Liver (tissue), 3 donors: ENCODE data around the gene MYOZ2.

ENCODE experiments used
- EGR1 ChIP-seq, 2 donors: IDR thresholded peaks; 2 replicates each; pipeline ENCODE4 v1.6.1; 2016 to 2018; ENCODE audit warnings: antibody characterized with exemption in 2 of 2, low read depth in 2 of 2
- FOXA1 ChIP-seq: IDR thresholded peaks from 2 replicates; pipeline ENCODE4 v1.6.1; 2016; ENCODE audit warnings: antibody characterized with exemption
- GABPA ChIP-seq, 2 donors: IDR thresholded peaks in 1 of 2; conservative IDR thresholded peaks in 1 of 2; 2 replicates each; pipeline ENCODE4 v1.6.1; 2016; ENCODE audit warnings: antibody characterized with exemption in 2 of 2, mild to moderate bottlenecking in 1 of 2, moderate library complexity in 1 of 2
- JUND ChIP-seq, 2 donors: IDR thresholded peaks; 2 replicates each; pipeline ENCODE4 v1.6.1; 2016; ENCODE audit warnings: antibody characterized with exemption in 2 of 2
- RAD21 ChIP-seq, 2 donors: IDR thresholded peaks; 2 replicates each; pipeline ENCODE4 v1.6.1; 2016; ENCODE audit warnings: antibody characterized with exemption in 2 of 2, mild to moderate bottlenecking in 2 of 2
- RXRA ChIP-seq, 2 donors: IDR thresholded peaks; 2 replicates each; pipeline ENCODE4 v1.6.1; 2017 to 2018; ENCODE audit warnings: antibody characterized with exemption in 2 of 2, mild to moderate bottlenecking in 1 of 2
- SP1 ChIP-seq: IDR thresholded peaks from 2 replicates; pipeline ENCODE4 v1.6.1; 2018; ENCODE audit warnings: antibody characterized with exemption, mild to moderate bottlenecking
- TAF1 ChIP-seq: conservative IDR thresholded peaks from 2 replicates; pipeline ENCODE4 v1.6.1; 2016; ENCODE audit warnings: antibody characterized with exemption, mild to moderate bottlenecking
- TF ChIP-seq, protein P1 (sequence below): fragments of 150-350 bp; IDR thresholded peaks from 2 replicates; pipeline ENCODE4 v1.5.1; 2017; ENCODE audit warnings: improper control_type of control experiment, low read depth, low read length; ENCODE audit not compliant: missing input control
- TF ChIP-seq, protein P2 (sequence below): IDR thresholded peaks from 2 replicates; pipeline ENCODE4 v1.6.1; 2016; ENCODE audit warnings: antibody characterized with exemption, mild to moderate bottlenecking
- TF ChIP-seq, protein P3 (sequence below): IDR thresholded peaks from 2 replicates; pipeline ENCODE4 v1.6.1; 2016; ENCODE audit warnings: antibody characterized with exemption
- TF ChIP-seq, protein P4 (sequence below): IDR thresholded peaks from 2 replicates; pipeline ENCODE4 v1.6.1; 2016; ENCODE audit warnings: antibody characterized with exemption
- TF ChIP-seq, protein P5 (sequence below): IDR thresholded peaks from 2 replicates; pipeline ENCODE4 v1.6.1; 2016; ENCODE audit warnings: antibody characterized with exemption
- donor health status: healthy.
- donor health status: healthy.

DNA sequence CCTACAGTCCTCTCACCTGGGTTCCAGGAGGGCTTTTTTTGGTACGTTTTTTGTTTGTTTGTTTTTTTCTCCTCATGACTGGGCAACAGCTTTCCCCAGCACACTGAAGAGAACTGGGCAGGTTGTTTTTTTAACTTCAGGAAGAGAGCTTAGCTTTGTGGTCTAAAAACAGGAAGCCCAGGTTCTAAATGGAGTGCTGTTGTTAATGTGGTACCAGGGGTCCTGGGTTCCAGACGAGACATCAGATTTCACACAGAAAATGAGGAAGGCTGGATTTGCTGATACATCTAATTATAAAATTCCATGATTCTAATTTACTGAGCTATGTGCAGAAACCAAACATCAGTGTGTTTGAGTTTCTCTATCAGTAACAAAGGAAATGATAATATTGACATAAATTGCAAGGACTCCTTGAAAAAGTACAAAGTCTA lies 4.2 kb downstream of the MYOZ2 start:
- TF ChIP-seq, protein P1, sequence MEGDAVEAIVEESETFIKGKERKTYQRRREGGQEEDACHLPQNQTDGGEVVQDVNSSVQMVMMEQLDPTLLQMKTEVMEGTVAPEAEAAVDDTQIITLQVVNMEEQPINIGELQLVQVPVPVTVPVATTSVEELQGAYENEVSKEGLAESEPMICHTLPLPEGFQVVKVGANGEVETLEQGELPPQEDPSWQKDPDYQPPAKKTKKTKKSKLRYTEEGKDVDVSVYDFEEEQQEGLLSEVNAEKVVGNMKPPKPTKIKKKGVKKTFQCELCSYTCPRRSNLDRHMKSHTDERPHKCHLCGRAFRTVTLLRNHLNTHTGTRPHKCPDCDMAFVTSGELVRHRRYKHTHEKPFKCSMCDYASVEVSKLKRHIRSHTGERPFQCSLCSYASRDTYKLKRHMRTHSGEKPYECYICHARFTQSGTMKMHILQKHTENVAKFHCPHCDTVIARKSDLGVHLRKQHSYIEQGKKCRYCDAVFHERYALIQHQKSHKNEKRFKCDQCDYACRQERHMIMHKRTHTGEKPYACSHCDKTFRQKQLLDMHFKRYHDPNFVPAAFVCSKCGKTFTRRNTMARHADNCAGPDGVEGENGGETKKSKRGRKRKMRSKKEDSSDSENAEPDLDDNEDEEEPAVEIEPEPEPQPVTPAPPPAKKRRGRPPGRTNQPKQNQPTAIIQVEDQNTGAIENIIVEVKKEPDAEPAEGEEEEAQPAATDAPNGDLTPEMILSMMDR: no peak
- no peak for TF ChIP-seq RAD21 (IDR thresholded peaks at IDR 0.05)
- TF ChIP-seq TAF1: no peak
- no peak for TF ChIP-seq FOXA1
- TF ChIP-seq, protein P2, sequence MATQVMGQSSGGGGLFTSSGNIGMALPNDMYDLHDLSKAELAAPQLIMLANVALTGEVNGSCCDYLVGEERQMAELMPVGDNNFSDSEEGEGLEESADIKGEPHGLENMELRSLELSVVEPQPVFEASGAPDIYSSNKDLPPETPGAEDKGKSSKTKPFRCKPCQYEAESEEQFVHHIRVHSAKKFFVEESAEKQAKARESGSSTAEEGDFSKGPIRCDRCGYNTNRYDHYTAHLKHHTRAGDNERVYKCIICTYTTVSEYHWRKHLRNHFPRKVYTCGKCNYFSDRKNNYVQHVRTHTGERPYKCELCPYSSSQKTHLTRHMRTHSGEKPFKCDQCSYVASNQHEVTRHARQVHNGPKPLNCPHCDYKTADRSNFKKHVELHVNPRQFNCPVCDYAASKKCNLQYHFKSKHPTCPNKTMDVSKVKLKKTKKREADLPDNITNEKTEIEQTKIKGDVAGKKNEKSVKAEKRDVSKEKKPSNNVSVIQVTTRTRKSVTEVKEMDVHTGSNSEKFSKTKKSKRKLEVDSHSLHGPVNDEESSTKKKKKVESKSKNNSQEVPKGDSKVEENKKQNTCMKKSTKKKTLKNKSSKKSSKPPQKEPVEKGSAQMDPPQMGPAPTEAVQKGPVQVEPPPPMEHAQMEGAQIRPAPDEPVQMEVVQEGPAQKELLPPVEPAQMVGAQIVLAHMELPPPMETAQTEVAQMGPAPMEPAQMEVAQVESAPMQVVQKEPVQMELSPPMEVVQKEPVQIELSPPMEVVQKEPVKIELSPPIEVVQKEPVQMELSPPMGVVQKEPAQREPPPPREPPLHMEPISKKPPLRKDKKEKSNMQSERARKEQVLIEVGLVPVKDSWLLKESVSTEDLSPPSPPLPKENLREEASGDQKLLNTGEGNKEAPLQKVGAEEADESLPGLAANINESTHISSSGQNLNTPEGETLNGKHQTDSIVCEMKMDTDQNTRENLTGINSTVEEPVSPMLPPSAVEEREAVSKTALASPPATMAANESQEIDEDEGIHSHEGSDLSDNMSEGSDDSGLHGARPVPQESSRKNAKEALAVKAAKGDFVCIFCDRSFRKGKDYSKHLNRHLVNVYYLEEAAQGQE: no peak
- TF ChIP-seq RXRA (IDR thresholded peaks at IDR 0.05): no peak
- TF ChIP-seq SP1: no peak
- no peak for TF ChIP-seq EGR1 (IDR thresholded peaks at IDR 0.05; ENCODE audit: low read depth in 2 of 2)
- TF ChIP-seq, protein P3, sequence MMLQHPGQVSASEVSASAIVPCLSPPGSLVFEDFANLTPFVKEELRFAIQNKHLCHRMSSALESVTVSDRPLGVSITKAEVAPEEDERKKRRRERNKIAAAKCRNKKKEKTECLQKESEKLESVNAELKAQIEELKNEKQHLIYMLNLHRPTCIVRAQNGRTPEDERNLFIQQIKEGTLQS: no peak
- TF ChIP-seq JUND (IDR thresholded peaks at IDR 0.05): no peak
- no peak for TF ChIP-seq GABPA (IDR thresholded peaks at IDR 0.05 in 1 of 2, conservative IDR thresholded peaks at IDR 0.05 in 1 of 2)
- TF ChIP-seq, protein P4, sequence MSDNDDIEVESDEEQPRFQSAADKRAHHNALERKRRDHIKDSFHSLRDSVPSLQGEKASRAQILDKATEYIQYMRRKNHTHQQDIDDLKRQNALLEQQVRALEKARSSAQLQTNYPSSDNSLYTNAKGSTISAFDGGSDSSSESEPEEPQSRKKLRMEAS: no peak
- TF ChIP-seq, protein P5, sequence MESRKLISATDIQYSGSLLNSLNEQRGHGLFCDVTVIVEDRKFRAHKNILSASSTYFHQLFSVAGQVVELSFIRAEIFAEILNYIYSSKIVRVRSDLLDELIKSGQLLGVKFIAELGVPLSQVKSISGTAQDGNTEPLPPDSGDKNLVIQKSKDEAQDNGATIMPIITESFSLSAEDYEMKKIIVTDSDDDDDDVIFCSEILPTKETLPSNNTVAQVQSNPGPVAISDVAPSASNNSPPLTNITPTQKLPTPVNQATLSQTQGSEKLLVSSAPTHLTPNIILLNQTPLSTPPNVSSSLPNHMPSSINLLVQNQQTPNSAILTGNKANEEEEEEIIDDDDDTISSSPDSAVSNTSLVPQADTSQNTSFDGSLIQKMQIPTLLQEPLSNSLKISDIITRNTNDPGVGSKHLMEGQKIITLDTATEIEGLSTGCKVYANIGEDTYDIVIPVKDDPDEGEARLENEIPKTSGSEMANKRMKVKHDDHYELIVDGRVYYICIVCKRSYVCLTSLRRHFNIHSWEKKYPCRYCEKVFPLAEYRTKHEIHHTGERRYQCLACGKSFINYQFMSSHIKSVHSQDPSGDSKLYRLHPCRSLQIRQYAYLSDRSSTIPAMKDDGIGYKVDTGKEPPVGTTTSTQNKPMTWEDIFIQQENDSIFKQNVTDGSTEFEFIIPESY: no peak
